NCI-H2081 treated with DMSO at 0.1 percent for 48 hours (cell line): ENCODE data around the gene MATCAP1.

Experiments
- DNase-seq: peaks from one replicate; lab custom pipeline; 2025; lab: John Stamatoyannopoulos, UW

Gene MATCAP1

DNA sequence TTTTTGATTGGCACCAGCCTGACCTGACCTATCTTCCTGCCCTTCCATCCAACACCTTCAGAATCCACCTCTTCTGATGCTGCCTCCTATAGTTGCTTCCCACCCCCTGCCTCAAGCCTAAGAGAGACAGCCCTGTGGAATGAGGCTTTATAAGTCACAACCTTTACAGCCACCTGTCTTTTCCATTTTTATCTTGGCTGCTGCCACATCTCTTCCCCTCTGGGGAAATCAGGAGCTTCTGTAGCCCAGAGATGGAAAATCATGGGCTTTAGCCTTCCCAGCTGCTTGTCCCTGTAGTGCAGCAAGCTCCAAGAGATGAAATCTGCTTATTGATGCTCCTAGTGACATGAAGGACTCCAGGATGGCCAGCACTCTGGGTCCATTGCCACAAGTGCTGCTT, 55.3 kb downstream of the MATCAP1 start:
- DNase-seq: no peak
